ENCODE measurements around the gene PRMT1.

Gene PRMT1

DNA sequence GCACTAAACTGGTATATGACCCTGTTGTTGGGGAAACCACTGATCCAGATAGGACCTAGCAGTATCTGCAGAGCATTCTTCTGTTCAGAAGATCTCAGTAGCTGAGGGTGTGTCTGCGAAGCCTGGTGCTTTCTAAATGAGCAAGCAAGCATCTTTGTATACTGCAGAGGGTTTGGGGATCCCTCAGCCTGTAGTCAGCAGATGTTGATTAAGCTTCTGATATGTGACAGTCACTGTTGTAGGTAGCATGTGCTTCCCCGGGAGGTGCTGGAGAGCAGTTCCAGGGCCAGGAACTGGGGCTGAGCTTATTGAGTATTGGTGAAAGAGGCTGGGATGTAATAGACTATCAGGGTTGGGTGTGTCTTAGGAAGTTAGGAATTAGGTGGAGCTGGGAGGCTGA is 33.6 kb upstream of the PRMT1 start:
- no peaks in the 10 kb centered on the region for H3F3A ChIP-seq (ENCODE audit: insufficient read depth, low read length)
- H3K27me3 ChIP-seq (ENCODE audit: insufficient read depth, low read length) = no peaks in the 10 kb centered on the region
- no peak overlapping the region for H2AFZ ChIP-seq (ENCODE audit: low read length)
- peaks cover 29% of the 10 kb centered on the region; the same call in 1 of the 2 replicates for H3K36me3 ChIP-seq (ENCODE audit: insufficient read depth, low read length)
- H3K9me2 ChIP-seq (ENCODE audit: low read depth, low read length) = no peaks in the 10 kb centered on the region
- no peak overlapping the region for H3K27ac ChIP-seq (ENCODE audit: low read depth, low read length, poor library complexity, severe bottlenecking)
- H3K79me2 ChIP-seq (ENCODE audit: insufficient read depth, low read length) = peaks cover 25% of the 10 kb centered on the region
- H4K20me1 ChIP-seq (ENCODE audit: insufficient read depth, low read length) = no peaks in the 10 kb centered on the region
- H3K4me3 ChIP-seq (ENCODE audit: low read depth, low read length, poor library complexity, severe bottlenecking) = peak overlapping the region; percentile 95
- H3K4me2 ChIP-seq (ENCODE audit: low read length) = peak overlapping the region; percentile 94
- H3K9ac ChIP-seq (ENCODE audit: low read length) = peak overlapping the region; percentile 95; the same call in 1 of the 2 replicates
- H3K9me3 ChIP-seq (ENCODE audit: low read length) = no peaks in the 10 kb centered on the region
- H3K4me1 ChIP-seq (ENCODE audit: insufficient read depth, low read length, severe bottlenecking) = peaks cover 23% of the 10 kb centered on the region
- TF ChIP-seq, protein P1, sequence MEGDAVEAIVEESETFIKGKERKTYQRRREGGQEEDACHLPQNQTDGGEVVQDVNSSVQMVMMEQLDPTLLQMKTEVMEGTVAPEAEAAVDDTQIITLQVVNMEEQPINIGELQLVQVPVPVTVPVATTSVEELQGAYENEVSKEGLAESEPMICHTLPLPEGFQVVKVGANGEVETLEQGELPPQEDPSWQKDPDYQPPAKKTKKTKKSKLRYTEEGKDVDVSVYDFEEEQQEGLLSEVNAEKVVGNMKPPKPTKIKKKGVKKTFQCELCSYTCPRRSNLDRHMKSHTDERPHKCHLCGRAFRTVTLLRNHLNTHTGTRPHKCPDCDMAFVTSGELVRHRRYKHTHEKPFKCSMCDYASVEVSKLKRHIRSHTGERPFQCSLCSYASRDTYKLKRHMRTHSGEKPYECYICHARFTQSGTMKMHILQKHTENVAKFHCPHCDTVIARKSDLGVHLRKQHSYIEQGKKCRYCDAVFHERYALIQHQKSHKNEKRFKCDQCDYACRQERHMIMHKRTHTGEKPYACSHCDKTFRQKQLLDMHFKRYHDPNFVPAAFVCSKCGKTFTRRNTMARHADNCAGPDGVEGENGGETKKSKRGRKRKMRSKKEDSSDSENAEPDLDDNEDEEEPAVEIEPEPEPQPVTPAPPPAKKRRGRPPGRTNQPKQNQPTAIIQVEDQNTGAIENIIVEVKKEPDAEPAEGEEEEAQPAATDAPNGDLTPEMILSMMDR (IDR thresholded peaks at IDR 0.05; ENCODE audit: low read length) = no peak
- TF ChIP-seq EZH2 (IDR thresholded peaks at IDR 0.05; ENCODE audit: borderline replicate concordance, low read length) = no peak

DNA sequence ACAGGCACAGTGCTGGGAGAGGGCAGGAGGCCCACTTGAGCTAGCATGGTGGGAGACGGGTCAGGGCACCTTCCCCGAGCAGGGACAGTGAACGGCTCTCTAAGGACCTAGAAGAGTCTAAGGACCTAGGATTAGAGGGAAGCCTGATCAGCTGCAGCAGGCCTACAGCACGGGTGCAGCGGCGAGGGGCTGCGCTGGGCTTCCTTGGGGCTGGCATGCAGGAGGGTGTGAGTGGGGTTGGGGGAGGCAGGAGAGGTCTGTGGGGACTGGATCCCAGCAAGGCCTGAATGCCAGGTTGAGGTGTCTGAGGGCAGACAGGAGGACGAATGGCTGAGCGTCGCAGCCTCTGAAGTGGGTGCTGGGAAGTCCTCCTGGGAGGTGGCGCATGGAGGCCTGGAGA is 31.5 kb upstream of the PRMT1 start:
- Histone ChIP-seq H3K4me2 (ENCODE audit: low read length) (no peak overlapping the region), H3K27ac (ENCODE audit: low read depth, low read length, poor library complexity, severe bottlenecking) (no peak overlapping the region), H3K9ac (ENCODE audit: low read length) (no peak overlapping the region), H3K9me2 (ENCODE audit: low read depth, low read length) (no peaks in the 10 kb centered on the region), H2AFZ (ENCODE audit: low read length) (no peak overlapping the region), H3K36me3 (ENCODE audit: insufficient read depth, low read length) (peaks cover 44% of the 10 kb centered on the region; the same call in 1 of the 2 replicates), H3F3A (ENCODE audit: insufficient read depth, low read length) (no peaks in the 10 kb centered on the region), H4K20me1 (ENCODE audit: insufficient read depth, low read length) (no peaks in the 10 kb centered on the region), H3K27me3 (ENCODE audit: insufficient read depth, low read length) (no peaks in the 10 kb centered on the region), H3K79me2 (ENCODE audit: insufficient read depth, low read length) (peaks cover 25% of the 10 kb centered on the region), H3K4me3 (ENCODE audit: low read depth, low read length, poor library complexity, severe bottlenecking) (no peak overlapping the region), H3K4me1 (ENCODE audit: insufficient read depth, low read length, severe bottlenecking) (peaks cover 18% of the 10 kb centered on the region), H3K9me3 (ENCODE audit: low read length) (no peaks in the 10 kb centered on the region)
- TF ChIP-seq, protein P1 (IDR thresholded peaks at IDR 0.05; ENCODE audit: low read length) = no peak
- TF ChIP-seq EZH2 (IDR thresholded peaks at IDR 0.05; ENCODE audit: borderline replicate concordance, low read length) = no peak

DNA sequence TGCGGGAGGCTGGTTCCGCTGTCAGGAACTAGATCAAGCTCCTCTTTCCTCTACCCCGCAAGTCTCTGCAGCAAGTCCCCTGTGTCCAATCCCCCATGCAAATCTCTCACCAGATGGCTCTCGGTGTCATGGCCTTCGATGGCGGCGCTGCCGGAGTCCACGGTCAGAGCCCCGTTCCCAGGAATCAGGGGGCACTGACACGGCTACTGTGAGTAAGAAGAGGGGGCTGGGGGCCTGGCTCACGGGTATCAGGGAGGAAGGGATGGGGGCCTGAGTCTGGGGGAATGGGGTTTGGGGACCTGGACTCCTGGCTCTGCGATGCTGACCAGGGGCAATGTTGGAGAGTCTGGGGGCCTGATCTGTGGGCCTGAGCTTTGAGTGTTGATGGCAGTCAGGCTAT is 31.1 kb upstream of the PRMT1 start:
- H2AFZ ChIP-seq (ENCODE audit: low read length) = no peak overlapping the region
- no peaks in the 10 kb centered on the region for H3K27me3 ChIP-seq (ENCODE audit: insufficient read depth, low read length)
- no peak overlapping the region for H3K27ac ChIP-seq (ENCODE audit: low read depth, low read length, poor library complexity, severe bottlenecking)
- H3K4me1 ChIP-seq (ENCODE audit: insufficient read depth, low read length, severe bottlenecking) = peaks cover 18% of the 10 kb centered on the region
- TF ChIP-seq, protein P1 (IDR thresholded peaks at IDR 0.05; ENCODE audit: low read length) = no peak
- no peak for TF ChIP-seq EZH2 (IDR thresholded peaks at IDR 0.05; ENCODE audit: borderline replicate concordance, low read length)
- H3K4me3 ChIP-seq (ENCODE audit: low read depth, low read length, poor library complexity, severe bottlenecking) = no peak overlapping the region
- no peaks in the 10 kb centered on the region for H3K9me2 ChIP-seq (ENCODE audit: low read depth, low read length)
- H3K36me3 ChIP-seq (ENCODE audit: insufficient read depth, low read length) = peaks cover 45% of the 10 kb centered on the region
- H3K4me2 ChIP-seq (ENCODE audit: low read length) = no peak overlapping the region
- no peak overlapping the region for H3K9ac ChIP-seq (ENCODE audit: low read length)
- no peaks in the 10 kb centered on the region for H3K9me3 ChIP-seq (ENCODE audit: low read length)
- H4K20me1 ChIP-seq (ENCODE audit: insufficient read depth, low read length) = no peaks in the 10 kb centered on the region
- peaks cover 25% of the 10 kb centered on the region for H3K79me2 ChIP-seq (ENCODE audit: insufficient read depth, low read length)
- no peaks in the 10 kb centered on the region for H3F3A ChIP-seq (ENCODE audit: insufficient read depth, low read length)

Measured in OCI-LY1 (cell line).